Glutamatergic neuron (in vitro differentiated cells): ENCODE data around the gene CALN1. TPM values are rescaled to one million over a fixed set of nuclear protein-coding genes. Genes with fewer than 3 reads are reported as not detected.

Source experiments
- DNase-seq: peaks from one replicate; pipeline ENCODE4 v3.0.0; 2022
- H3K27ac Mint-ChIP-seq: one replicate; pipeline ENCODE4 v1.8.0; 2020; ENCODE audit warnings: mild to moderate bottlenecking, mixed read lengths, inconsistent platforms; ENCODE audit not compliant: unreplicated experiment
- H3K27me3 Mint-ChIP-seq: one replicate; pipeline ENCODE4 v1.8.0; 2020; ENCODE audit warnings: mild to moderate bottlenecking, moderate library complexity, mixed read lengths, inconsistent platforms; ENCODE audit not compliant: unreplicated experiment
- H3K36me3 Mint-ChIP-seq: one replicate; pipeline ENCODE4 v1.8.0; 2020; ENCODE audit warnings: mild to moderate bottlenecking, mixed read lengths, inconsistent platforms; ENCODE audit not compliant: unreplicated experiment
- H3K4me1 Mint-ChIP-seq: one replicate; pipeline ENCODE4 v1.8.0; 2020; ENCODE audit warnings: mild to moderate bottlenecking, low read depth, mixed read lengths, inconsistent platforms; ENCODE audit not compliant: unreplicated experiment
- H3K4me3 Mint-ChIP-seq: one replicate; pipeline ENCODE4 v1.8.0; 2020; ENCODE audit warnings: mild to moderate bottlenecking, mixed read lengths, inconsistent platforms; ENCODE audit not compliant: unreplicated experiment
- H3K9me3 Mint-ChIP-seq: one replicate; pipeline ENCODE4 v1.8.0; 2020; ENCODE audit warnings: mild to moderate bottlenecking, moderate library complexity, mixed read lengths, inconsistent platforms; ENCODE audit not compliant: unreplicated experiment
- total RNA-seq: library from RNA; stranded (reverse); fragmentation: NEBNext Ultra II Directional; extraction: Animal tissue kit (Norgen Biotek cat#: 25700); gene quantifications from one replicate; pipeline ENCODE4 v1.2.1, GENCODE V29; 2021; ENCODE audit not compliant: unreplicated experiment
- TF ChIP-seq, protein P1 (sequence below): fragments of 200-600 bp; sonication (generic); IDR thresholded peaks from one replicate; pipeline ENCODE4 v1.5.0; 2021; ENCODE audit not compliant: partially characterized antibody, unreplicated experiment

The CALN1 gene
- total RNA-seq, 1 donor from 2014 or later: 3.5 TPM

DNA sequence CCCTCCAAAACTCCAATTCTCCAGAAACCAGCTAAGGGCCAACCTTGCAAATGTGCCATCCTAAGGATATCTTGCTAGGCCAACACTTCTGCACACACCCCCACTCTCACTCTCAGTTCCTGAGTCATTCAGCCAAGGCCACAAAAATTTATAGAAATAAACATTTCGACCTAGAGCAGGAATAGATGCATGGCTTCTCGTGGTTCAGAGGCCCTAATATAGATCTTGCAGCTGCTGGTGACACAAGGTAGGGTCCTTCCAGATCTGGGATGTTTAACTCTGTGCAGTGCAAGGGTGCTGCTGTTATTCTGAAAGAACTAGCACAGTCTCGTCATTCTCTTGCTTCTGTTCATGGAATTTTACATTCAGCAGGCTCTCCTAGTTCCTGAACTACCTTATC is 369.3 kb downstream of the CALN1 start:
- Mint-ChIP-seq H3K4me3 (no peak overlapping the region), H3K27me3 (peaks cover 2% of the 10 kb centered on the region), H3K9me3 (peaks cover 1% of the 10 kb centered on the region), H3K36me3 (peaks cover 3% of the 10 kb centered on the region), H3K4me1 (no peaks in the 10 kb centered on the region), H3K27ac (no peak overlapping the region)
- TF ChIP-seq, protein P1, sequence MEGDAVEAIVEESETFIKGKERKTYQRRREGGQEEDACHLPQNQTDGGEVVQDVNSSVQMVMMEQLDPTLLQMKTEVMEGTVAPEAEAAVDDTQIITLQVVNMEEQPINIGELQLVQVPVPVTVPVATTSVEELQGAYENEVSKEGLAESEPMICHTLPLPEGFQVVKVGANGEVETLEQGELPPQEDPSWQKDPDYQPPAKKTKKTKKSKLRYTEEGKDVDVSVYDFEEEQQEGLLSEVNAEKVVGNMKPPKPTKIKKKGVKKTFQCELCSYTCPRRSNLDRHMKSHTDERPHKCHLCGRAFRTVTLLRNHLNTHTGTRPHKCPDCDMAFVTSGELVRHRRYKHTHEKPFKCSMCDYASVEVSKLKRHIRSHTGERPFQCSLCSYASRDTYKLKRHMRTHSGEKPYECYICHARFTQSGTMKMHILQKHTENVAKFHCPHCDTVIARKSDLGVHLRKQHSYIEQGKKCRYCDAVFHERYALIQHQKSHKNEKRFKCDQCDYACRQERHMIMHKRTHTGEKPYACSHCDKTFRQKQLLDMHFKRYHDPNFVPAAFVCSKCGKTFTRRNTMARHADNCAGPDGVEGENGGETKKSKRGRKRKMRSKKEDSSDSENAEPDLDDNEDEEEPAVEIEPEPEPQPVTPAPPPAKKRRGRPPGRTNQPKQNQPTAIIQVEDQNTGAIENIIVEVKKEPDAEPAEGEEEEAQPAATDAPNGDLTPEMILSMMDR: no peak
- DNase-seq: no peak

- no peak overlapping the region for H3K4me3 Mint-ChIP-seq
- no peak for DNase-seq
- H3K9me3 Mint-ChIP-seq: peaks cover 1% of the 10 kb centered on the region
- H3K27me3 Mint-ChIP-seq: peaks cover 2% of the 10 kb centered on the region
- H3K4me1 Mint-ChIP-seq: no peaks in the 10 kb centered on the region
- TF ChIP-seq, protein P1: no peak
- peaks cover 9% of the 10 kb centered on the region for H3K36me3 Mint-ChIP-seq
- no peak overlapping the region for H3K27ac Mint-ChIP-seq
Measured at GRCh38 chr7:72040641-72041040, 371.5 kb downstream of the CALN1 start.

DNA sequence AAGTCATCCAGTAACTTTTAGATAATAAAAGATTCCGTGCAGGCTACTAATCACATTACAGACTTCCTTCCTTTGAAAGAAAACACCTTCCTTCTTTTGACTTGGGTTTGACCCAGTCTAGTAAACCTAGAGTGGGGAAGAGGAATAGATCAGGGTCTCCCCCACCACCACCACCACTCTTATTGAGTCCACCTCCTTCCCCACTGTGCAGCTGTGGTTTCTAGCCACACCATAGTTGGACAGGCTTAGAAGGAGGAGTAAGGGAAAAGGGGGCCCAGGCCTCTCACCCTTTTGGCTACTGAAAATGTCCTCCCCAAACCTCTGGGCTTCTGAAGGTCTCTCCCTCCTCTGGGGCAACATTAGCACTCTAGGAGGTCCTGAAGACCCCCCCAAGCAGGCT is 372.7 kb downstream of the CALN1 start:
- no peaks in the 10 kb centered on the region for H3K4me1 Mint-ChIP-seq
- H3K27ac Mint-ChIP-seq: no peak overlapping the region
- H3K27me3 Mint-ChIP-seq: peaks cover 2% of the 10 kb centered on the region
- H3K36me3 Mint-ChIP-seq: peaks cover 6% of the 10 kb centered on the region
- no peak overlapping the region for H3K4me3 Mint-ChIP-seq
- H3K9me3 Mint-ChIP-seq: peaks cover 1% of the 10 kb centered on the region
- TF ChIP-seq, protein P1: no peak
- DNase-seq: no peak

DNA sequence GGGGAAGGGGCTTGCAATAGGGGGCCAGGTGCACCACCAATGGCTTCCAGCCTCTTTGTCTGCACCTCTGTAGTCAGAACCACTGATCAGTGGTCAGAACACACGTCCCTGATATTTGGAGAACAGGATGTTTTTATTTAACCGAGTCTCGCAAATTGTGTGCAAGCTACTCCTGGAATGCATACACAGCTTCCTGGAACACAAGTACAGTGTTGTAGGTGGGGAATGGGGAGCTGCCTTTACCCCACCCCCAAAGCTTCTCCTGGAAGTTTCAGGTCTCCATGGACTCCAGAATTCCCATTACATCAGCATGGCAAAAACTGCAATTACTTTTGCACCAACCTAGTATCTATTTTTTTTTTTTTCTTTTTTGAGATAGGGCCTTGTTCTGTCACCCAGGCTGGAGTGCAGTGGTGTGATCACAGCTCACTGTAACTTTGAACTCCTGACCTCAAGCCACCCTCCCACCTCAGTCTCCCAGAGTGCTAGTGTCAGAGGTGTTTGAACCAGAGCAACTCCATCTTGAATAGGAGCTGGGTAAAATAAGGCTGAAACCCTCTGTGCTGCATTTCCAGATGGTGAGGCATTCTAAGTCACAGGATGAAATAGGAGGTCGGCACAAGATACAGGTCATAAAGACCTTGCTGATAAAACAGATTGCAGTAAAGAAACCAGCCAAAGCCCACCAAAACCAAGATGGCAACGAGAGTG is 374.0 kb downstream of the CALN1 start:
- DNase-seq: no peak
- Mint-ChIP-seq H3K9me3 (peaks cover 2% of the 10 kb centered on the region), H3K27me3 (peaks cover 2% of the 10 kb centered on the region), H3K4me1 (no peaks in the 10 kb centered on the region), H3K27ac (no peak overlapping the region), H3K4me3 (no peak overlapping the region), H3K36me3 (peaks cover 6% of the 10 kb centered on the region)
- TF ChIP-seq, protein P1: no peak

DNA sequence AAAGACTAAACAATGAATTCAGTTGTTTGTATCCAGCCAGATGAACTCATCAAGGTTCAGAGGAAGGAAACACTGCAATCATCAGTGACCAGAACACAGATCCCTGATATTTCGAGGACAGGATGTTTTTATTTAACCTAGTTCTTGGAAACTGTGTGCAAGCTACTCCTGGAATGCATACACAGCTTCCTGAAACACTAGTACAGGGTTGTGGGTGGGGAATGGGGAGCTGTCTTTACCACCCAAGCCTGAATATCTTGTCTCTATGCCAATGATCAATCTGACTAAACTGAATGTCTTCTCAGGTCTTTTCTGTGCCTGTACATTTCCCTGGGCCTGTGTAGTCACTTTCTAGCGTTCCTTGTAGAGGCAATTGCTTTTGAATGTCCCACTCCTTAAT is 374.6 kb downstream of the CALN1 start:
- no peak for DNase-seq
- Mint-ChIP-seq H3K27me3 (peaks cover 2% of the 10 kb centered on the region), H3K4me3 (no peak overlapping the region), H3K9me3 (peaks cover 2% of the 10 kb centered on the region), H3K27ac (no peak overlapping the region), H3K4me1 (no peaks in the 10 kb centered on the region), H3K36me3 (peaks cover 6% of the 10 kb centered on the region)
- TF ChIP-seq, protein P1: no peak
